ENCODE data around the gene MAP2K5.

GRCh38 chr15:67670647-67671305, 128.3 kb downstream of the MAP2K5 start:
- TF ChIP-seq HDGF (IDR thresholded peaks at IDR 0.05) (no peak), CTCF (IDR thresholded peaks at IDR 0.05 in 2 of 3, conservative IDR thresholded peaks at IDR 0.05 in 1 of 3; ENCODE audit: control insufficient read depth in 2 of 3, extremely low read depth in 1 of 3, insufficient read depth in 1 of 3, low read depth in 3 of 3, low read length in 3 of 3) (no peak), REST (IDR thresholded peaks at IDR 0.05; ENCODE audit: low read depth, low read length) (no peak), ZBTB33 (IDR thresholded peaks at IDR 0.05) (no peak), TCF7 (IDR thresholded peaks at IDR 0.05; ENCODE audit: borderline replicate concordance) (no peak), ZNF274 (IDR thresholded peaks at IDR 0.05; ENCODE audit: insufficient read depth, insufficient read length) (no peak), RB1 (IDR thresholded peaks at IDR 0.05; ENCODE audit: borderline replicate concordance) (no peak), BHLHE40 (IDR thresholded peaks at IDR 0.05; ENCODE audit: borderline replicate concordance in 1 of 2, low read depth in 2 of 2, low read length in 1 of 2) (no peak), EZH2 (IDR thresholded peaks at IDR 0.05; ENCODE audit: borderline replicate concordance, control insufficient read depth, low read depth, low read length) (no peak), HDAC2 (IDR thresholded peaks at IDR 0.05) (no peak), POLR2A (IDR thresholded peaks at IDR 0.05; ENCODE audit: low read depth, low read length) (no peak), JUNB (IDR thresholded peaks at IDR 0.05) (no peak), YY1 (IDR thresholded peaks at IDR 0.05; ENCODE audit: low read depth, low read length) (no peak)

Data from GM12878 (cell line).